GM21717 (cell line): ENCODE data around the gene RSPH1.

Experiments used
- ATAC-seq: cut with Tn5 transposase; IDR thresholded peaks from one replicate; pipeline ENCODE4 v1.9.1; 2021; ENCODE audit warnings: mild to moderate bottlenecking, moderate library complexity; ENCODE audit not compliant: unreplicated experiment

The RSPH1 gene

GRCh38 chr21:42513985-42514882, 18.2 kb upstream of the RSPH1 start:
- ATAC-seq, result peak; percentile 42

DNA sequence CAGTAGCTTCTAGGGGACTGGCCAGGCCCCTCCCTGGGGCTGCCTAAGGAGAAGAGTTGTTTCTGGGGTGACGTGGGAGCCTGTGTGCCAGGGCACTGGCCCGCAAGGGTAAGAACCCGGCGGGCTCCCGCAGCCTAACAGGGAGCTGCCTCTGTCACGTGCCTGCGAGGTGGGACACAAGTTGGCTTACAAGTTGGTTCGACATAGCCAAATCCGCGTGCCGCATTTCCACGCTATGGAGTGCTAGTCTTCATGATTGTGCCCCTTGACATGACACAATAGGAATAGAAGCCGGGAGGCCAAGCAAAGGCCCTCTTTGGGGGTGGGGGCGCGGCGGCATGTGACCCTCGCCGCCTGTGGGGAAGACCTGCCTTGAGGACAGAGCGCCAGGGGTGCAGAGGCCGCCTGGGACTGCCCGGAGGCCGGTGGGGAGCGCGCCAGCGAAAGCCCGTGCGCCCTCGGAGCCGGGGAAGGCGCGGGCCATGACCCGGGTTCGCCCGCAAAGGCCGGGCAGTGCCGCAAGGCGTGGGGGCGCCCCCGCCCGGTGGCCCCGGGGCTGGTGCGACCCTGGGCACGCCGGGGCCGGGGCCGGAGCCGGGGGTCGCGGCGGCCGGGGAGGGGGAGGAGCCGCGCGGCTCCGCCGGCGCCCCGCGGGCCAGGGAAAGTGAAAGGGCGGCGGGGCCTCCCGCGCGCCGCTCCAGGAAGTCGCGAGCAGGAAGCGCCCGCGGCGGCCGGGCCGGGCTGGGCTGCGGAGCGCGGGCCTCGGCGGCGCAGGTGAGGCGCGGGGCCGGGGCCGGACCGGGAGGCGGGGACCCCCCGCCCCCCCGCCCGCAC, 17.3 kb upstream of the RSPH1 start, which contains the start of gene SLC37A1:
SLC37A1 (plus strand) TSS at position 702 of the 834 bp plus-strand sequence. CDS start 4,603 bp downstream, outside the sequence.
- peak; percentile 32 for ATAC-seq

DNA sequence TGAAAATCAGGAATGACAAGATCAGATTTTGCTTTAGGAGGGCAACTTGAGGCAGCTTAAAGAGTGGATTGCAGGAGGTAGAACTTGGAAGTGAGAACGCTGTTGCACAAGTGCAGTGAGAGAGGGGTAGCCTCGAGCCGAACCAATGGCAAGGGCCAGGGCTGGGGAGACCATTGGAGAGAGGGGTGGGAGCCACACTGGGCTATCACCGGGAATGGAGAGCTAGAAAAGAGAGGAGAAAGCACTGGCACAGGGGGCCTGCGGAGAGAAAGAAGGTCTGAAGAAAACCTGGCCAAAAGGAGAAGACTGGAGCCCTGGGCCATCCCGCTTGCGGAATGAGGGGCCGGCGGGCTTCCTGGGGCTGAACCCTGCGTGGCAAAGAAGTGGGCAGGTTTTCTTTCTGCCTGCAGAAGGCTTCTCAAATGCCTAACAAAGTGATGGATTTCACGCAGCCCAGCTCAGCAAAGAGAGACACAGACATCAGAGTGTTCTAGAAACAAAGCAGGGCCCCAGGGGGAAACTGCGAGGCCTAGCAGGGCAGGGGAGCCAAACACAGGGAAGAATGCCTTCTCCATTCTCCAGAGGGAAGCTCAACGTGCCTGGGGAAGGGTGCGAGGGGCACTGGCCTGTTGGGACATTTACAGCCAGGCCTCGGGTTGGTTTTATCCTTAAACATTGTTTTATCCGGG, 16.5 kb upstream of the RSPH1 start:
- no peak for ATAC-seq

DNA sequence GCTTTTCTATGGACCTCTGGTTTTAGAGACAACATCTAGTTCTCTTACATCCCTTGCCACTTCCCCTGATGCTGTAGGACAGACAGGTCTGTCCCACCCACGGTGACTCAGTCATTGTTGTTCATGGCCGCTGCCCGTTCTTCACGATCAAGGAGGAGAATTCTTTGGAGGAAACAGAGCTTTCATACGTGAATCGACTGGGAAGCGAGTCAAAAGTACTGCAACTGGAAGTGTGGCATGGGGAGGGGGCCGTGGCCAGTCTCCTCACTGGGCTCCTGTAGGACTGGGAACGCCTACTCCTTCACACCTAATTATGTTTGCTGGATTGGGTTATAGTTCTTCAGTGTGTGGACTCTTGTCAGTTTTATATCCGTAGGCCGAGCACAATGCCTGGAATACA, 13.2 kb upstream of the RSPH1 start:
- ATAC-seq, result no peak

DNA sequence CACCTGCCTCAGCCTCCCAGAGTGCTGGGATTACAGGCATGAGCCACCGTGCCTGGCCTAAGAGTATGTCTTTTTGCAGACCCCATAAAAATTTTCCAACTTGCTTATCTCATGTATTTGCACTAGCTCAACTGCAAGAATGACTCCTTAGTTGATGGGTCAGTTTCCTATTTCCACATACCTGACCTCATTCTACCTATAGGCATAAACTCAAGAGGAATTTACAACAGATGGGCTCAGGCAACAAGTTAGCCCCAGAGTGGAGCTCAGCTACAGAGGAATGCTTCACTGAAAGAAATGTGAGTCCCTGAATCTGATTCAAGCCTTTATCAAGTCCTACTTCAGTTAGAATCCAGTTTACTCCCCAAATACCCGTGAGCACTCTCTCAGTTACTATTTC, 12.3 kb upstream of the RSPH1 start:
- no peak for ATAC-seq

- no peak for ATAC-seq
Observed at GRCh38 chr21:42507418-42507817, 11.4 kb upstream of the RSPH1 start.

- ATAC-seq, result peak; percentile 69
Observed at GRCh38 chr21:42505090-42505726, 9.2 kb upstream of the RSPH1 start.

- ATAC-seq, result no peak
Observed at GRCh38 chr21:42503711-42504110, 7.7 kb upstream of the RSPH1 start.

DNA sequence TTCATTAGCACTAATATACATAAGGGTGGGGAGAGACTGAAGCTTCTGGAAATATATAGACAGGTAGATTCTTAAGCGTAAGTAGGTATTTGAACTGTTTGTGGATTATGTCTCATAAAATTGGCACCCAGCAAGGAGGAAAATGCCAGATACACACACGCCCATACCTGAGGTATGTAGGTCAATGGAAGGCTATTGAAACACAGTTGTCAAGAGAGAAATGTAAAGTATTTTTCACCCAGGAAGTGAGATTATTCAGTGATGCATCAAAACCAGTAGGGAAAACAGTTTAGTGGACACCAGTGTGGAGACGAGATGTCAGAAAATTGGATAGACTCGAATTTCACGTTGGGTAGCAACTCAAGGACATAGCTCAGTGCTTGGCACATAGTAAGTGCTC, 4.7 kb upstream of the RSPH1 start:
- no peak for ATAC-seq

DNA sequence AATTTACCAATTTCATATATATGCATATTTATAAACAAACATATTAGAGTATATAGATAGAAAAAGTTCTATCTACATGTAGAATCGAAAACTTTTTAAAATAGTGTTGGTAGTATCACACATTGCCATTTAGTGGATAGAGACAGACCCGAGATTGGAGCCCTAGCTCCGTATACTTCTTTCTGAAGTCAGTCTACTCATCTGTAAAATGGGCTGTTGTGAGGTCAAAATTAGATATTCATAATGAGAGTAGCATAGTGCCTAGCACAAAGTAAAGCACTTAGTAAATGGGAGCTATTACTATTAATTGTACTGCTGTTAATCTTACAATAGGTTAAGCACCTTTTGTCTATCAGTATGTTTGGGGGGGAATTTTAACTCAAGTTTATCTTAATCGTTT, 4.2 kb upstream of the RSPH1 start:
- ATAC-seq, result no peak

DNA sequence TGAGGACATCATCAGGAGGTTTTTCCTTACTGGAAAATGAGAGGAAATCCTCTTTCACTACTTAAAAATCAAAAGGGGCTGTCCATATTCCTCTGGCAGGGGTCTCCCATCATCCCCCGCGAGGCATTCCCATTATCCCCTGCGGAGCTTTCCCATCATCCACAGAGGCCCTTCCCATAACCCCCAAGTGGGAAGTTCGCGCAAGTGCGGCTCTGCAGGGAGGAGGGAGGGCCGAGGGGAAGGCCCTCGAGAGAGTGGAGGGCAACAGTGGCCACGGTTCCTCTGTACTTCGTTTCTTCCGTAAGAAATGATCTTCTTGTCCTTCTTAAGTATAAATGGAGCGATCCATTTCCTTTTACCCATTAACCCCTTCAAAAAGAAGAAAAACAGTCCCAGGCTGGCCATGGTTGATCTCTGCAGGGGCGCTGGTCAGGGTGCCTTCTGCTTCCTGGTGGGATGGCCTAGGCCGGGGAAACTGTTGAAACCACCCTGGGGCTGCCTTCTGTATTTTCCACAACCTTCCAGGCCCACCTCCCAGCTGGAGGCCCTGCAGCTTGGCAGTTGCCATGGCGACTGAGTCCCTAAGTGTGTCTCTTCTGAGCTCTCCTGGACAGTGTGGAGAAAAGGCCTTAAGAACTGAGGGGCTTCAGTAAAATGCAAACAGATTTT, 3.6 kb upstream of the RSPH1 start:
- ATAC-seq, result no peak

- ATAC-seq, result no peak
Observed at GRCh38 chr21:42498012-42498411, 2.0 kb upstream of the RSPH1 start.

GRCh38 chr21:42496839-42497202, 797 bp upstream of the RSPH1 start:
- ATAC-seq, result no peak

- peak; percentile 21 for ATAC-seq
Observed at GRCh38 chr21:42495765-42496119, 282 bp downstream of the RSPH1 start.

DNA sequence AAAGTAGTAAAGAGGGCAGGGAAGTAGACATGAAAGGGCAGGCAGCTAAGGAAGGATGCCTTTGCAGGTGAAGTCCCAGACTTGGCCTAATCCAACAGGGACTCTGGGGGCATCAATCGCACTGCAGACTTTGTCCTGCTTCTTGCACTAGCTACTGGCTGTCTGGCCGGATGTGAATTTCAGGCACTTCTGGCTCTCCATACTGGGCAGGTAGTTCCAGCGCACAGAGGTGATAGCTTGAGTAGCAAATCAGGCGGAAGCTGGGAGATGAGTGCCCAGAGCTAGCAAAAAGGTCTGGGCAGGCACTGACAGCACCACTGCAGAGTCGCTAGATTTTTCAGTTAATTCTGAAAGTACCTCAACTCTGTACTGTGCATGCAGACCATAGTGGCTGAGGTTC, 997 bp downstream of the RSPH1 start:
- ATAC-seq, result no peak

DNA sequence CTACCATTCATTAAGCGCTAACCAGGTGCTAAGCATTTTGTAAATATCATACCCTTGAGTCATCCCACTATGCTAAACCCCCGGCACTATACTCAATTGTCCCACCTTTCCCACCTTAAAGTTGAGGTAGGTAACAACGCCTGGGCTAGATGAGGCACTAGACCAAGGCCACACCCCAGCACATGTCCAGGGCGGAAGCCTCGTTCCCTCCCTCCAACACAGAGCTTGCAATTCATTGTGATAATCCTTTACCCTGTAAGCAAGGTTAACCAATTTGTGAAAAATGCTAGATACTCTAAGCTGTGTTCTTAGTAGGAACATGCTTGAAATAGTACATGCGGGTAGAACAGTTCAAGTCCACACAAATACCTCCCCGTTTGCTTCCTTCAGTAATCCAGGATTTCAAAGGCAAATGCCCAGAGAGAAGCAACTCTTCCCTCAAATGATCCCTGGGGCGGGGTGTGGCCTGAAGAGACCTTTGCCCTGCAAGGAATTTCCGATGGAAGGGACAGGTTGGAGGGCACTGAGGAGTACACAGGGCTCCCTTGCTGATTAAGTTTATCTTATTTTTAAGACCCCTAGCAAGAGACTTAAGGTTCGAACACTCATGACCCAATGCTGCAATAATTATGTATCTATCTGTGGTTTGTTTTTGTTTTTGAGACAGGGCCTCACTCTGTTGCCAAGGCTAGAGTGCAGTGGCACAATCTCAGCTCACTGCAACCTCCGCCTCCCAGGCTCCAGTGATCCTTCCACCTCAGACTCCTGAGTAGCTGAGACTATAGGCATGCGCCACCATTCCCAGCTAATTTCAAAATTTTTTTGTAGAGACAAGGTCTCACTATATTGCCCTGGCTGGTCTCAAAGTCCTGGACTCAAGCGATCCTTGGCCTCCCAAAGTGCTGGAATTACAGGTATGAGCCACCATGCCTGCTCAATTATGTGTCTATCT, 2.6 kb downstream of the RSPH1 start:
- ATAC-seq, result no peak

DNA sequence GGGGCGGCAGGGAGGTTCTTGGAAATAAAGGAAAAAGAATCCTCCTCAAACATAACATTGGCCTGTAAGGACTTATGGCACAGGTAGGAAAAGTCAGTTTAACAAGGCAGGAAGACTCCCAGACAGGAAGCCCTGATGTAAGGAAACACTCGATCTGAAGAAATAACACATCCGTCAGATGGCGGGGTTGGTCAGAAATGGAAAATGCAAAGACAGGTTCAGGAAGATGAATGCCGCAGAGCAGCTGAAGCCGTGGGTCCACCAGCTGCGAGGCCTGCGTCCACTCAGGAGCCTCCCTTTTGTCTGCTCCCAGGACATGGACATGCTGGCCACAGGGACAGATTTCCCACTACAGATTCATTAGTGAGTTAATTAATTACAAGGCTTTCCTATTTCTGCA, 3.8 kb downstream of the RSPH1 start:
- no peak for ATAC-seq

DNA sequence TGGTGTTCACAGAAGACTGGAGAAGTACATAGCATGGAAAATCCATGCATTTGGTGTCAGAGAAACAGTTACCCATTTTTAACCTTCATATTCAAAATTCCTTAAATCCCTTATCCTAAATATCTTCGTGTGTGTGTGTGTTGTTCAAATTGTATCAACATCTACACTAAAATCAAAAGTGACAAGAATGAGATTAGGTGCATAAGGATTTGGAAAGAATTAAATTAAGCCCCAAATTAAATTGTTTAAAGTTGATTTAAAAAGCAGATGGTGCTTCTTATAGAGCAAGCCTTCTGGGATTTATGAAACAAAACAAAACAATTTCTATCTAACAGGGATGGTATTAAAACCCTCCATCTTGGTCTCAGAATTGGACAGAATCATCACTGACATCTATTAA, 4.7 kb downstream of the RSPH1 start:
- no peak for ATAC-seq

DNA sequence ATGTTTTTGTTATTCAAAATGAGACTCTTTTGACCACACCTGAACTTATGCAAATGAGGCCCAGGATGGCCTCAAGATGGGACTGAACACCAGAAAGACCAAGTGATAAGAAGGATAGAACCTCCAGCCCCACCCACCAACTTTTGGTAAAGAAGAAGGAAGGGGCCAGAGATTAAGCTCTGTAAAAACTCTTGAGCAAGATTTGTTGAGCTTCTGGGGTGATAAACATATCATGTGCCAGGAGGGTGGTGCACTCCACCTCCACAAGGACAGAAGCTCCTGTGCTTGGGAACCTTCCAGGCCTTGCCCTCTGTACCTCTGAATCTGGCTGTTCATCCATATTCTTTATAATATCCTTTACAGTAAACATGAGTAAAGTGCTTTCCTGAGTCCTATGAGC, 5.3 kb downstream of the RSPH1 start:
- no peak for ATAC-seq
